Activated naive CD4-positive, alpha-beta T cell treated with anti-CD3 and anti-CD28 coated beads, Interleukin-2, amount 50 U/mL, for 72 hours (primary cell): Measurements from ENCODE around the gene LUZP2. TPM values are rescaled to one million over a fixed set of nuclear protein-coding genes. Genes with fewer than 3 reads are reported as not detected.

ENCODE experiments used
- ATAC-seq, 2 donors: fragments of 150-1000 bp; cut with Tn5 transposase; 2 replicates each; pipeline ENCODE4 v1.10.0; 2021; ENCODE audit warnings: mild to moderate bottlenecking in 2 of 2, moderate library complexity in 2 of 2
- DNase-seq, 2 donors: peaks; one replicate each; pipeline ENCODE4 v3.0.0; 2021 to 2022; ENCODE audit warnings: low spot score in 2 of 2
- H3K27ac Mint-ChIP-seq, 2 donors: one replicate each; pipeline ENCODE4 v1.8.0; 2022; ENCODE audit warnings: mild to moderate bottlenecking in 2 of 2, mixed read lengths in 2 of 2
- H3K36me3 Mint-ChIP-seq, 2 donors: one replicate each; pipeline ENCODE4 v1.8.0; 2022; ENCODE audit warnings: mixed read lengths in 2 of 2
- H3K9me3 Mint-ChIP-seq, 2 donors: one replicate each; pipeline ENCODE4 v1.8.0; 2022; ENCODE audit warnings: mixed read lengths in 2 of 2
- total RNA-seq, 2 donors: library from RNA; stranded (reverse); gene quantifications; one replicate each; pipeline ENCODE4 v1.2.3, GENCODE V29; 2022

The LUZP2 gene
- total RNA-seq, 2 donors from 2014 or later, result not detected

DNA sequence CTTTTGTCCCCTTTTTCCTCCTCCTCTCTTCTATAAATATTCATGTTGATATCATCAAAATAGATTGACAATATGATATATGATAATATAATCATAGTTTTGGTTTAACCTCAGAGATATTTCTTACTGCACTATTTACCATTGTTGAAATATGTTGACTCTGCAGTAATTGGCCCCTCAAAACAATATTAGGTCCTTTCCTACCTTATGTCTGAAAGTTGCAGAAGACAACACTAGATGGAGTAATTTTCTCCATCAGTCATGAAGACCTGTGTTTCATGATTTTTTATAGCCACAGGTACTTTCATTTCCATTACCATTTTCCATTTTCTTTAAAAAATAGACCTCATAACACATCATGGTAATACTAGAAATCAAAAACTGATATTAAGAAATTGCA, 284.4 kb downstream of the LUZP2 start:
- Mint-ChIP-seq H3K36me3 (no peaks in the 10 kb centered on the region), H3K27ac (no peak overlapping the region), H3K9me3 (peaks cover 5 to 19% of the 10 kb centered on the region in 2 donors)
- ATAC-seq (no peak), DNase-seq (no peak)

- ATAC-seq (no peak), DNase-seq (no peak)
- Mint-ChIP-seq H3K36me3 (no peaks in the 10 kb centered on the region), H3K9me3 (peaks cover 14 to 16% of the 10 kb centered on the region in 2 donors), H3K27ac (no peak overlapping the region)
Measured at GRCh38 chr11:24793479-24793878, 296.6 kb downstream of the LUZP2 start.

GRCh38 chr11:24794064-24794463, 297.2 kb downstream of the LUZP2 start:
- ATAC-seq (no peak), DNase-seq (no peak)
- Mint-ChIP-seq H3K27ac (no peak overlapping the region), H3K9me3 (peaks cover 14 to 19% of the 10 kb centered on the region in 2 donors), H3K36me3 (no peaks in the 10 kb centered on the region)

DNA sequence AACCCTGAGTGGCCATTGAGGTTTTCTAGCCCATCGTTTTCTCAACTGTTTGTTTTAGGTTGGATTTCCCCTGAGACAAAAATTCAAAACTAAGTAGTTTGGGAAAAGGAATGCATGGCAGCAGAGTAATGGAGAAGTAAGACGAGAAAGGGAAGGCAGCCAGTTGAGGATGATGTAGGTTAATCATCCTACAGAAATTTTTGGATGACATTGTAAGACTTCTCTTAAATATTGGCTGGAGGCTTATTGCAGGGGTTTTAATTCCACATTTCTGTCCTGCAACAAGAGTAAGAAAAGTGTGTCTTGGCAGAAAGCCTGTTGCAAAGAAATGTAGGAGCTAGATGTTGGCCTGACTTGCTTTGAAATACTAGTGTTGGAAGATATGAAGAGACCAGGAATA, 308.8 kb downstream of the LUZP2 start:
- H3K27ac Mint-ChIP-seq, result no peak overlapping the region
- DNase-seq, result no peak
- H3K9me3 Mint-ChIP-seq, result peaks cover 14 to 19% of the 10 kb centered on the region in 2 donors
- no peak for ATAC-seq
- peaks cover 6% of the 10 kb centered on the region in 2 donors for H3K36me3 Mint-ChIP-seq

DNA sequence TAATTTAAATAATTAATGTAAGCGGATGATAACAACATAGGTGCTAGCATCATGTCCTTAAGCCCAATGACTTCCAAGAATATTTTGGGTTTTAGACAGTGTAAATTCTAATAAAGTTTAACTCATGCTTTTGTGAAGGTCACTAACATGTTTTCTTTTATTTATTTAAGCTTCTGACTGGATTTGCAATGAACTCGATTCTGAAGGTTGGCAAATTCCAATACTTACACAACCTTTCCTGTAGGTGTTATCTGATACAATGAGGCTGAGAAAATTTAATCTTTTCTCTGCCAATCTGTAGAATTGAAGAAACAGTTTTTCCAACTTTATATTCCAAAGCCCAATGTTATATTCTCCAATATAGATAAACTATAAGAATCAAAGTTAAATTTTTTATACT, 311.3 kb downstream of the LUZP2 start:
- H3K27ac Mint-ChIP-seq, result no peak overlapping the region
- ATAC-seq, result no peak
- H3K36me3 Mint-ChIP-seq, result peaks cover 6% of the 10 kb centered on the region in 2 donors
- H3K9me3 Mint-ChIP-seq, result peaks cover 13% of the 10 kb centered on the region in 2 donors
- no peak for DNase-seq

DNA sequence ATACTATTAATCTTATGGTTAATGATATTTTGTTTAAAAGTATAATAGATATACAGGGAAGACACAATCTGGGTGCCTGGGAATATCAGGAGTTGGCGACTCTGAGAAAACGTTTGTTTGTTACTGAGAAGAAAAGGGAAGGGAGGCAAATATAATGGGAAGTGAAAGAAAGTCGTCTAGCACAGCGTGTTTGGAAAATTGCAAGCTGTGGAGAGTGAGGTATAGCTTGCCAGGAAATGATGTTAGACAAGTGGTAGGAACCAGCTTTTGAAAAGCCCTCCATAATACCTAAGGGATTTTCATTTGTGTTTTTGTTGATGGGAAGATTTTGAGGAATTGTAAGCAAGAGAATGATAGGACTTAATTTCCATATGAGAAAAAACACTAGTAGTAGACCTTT, 322.2 kb downstream of the LUZP2 start:
- H3K9me3 Mint-ChIP-seq, result peaks cover 21 to 22% of the 10 kb centered on the region in 2 donors
- no peak overlapping the region for H3K27ac Mint-ChIP-seq
- no peak for DNase-seq
- no peak for ATAC-seq
- H3K36me3 Mint-ChIP-seq, result peaks cover 0 to 5% of the 10 kb centered on the region in 2 donors

- Mint-ChIP-seq H3K36me3 (no peaks in the 10 kb centered on the region), H3K27ac (no peak overlapping the region), H3K9me3 (peaks cover 15 to 18% of the 10 kb centered on the region in 2 donors)
- ATAC-seq, result no peak
- DNase-seq, result no peak
Measured at GRCh38 chr11:24819863-24820434, 323.1 kb downstream of the LUZP2 start.

DNA sequence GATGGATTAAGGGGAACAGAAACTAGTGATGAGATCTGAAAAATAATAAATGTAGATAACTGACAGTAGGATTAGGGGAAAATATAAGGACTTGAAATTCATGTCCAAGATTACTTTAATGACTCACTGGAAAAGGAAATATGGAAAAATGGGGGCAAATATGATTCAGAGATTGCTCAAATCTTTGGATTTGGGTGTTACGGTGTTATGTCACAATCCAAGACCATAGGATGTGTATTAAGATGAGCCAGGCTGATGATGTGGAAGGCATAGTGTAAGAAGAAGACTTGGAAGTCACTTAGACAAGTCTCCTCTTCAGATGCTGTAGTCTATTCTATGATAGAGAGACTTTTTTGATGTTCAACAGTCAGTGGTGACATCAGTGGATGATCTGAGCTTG, 323.7 kb downstream of the LUZP2 start:
- DNase-seq (no peak), ATAC-seq (no peak)
- Mint-ChIP-seq H3K9me3 (peaks cover 20 to 23% of the 10 kb centered on the region in 2 donors), H3K36me3 (no peaks in the 10 kb centered on the region), H3K27ac (no peak overlapping the region)

GRCh38 chr11:24828938-24829605, 332.2 kb downstream of the LUZP2 start:
- ATAC-seq, result no peak
- Mint-ChIP-seq H3K9me3 (peaks cover 15 to 18% of the 10 kb centered on the region in 2 donors), H3K27ac (no peak overlapping the region), H3K36me3 (no peaks in the 10 kb centered on the region)
- DNase-seq, result no peak

GRCh38 chr11:24833573-24833972, 336.7 kb downstream of the LUZP2 start:
- peaks cover 8 to 10% of the 10 kb centered on the region in 2 donors for H3K9me3 Mint-ChIP-seq
- H3K36me3 Mint-ChIP-seq, result no peaks in the 10 kb centered on the region
- DNase-seq (no peak), ATAC-seq (no peak)
- H3K27ac Mint-ChIP-seq, result no peak overlapping the region

- DNase-seq, result no peak
- ATAC-seq, result no peak
- Mint-ChIP-seq H3K27ac (no peak overlapping the region), H3K36me3 (no peaks in the 10 kb centered on the region), H3K9me3 (peaks cover 0 to 4% of the 10 kb centered on the region in 2 donors)
Measured at GRCh38 chr11:24837112-24837511, 340.3 kb downstream of the LUZP2 start.

- H3K9me3 Mint-ChIP-seq, result peaks cover 11 to 13% of the 10 kb centered on the region in 2 donors
- DNase-seq (no peak), ATAC-seq (no peak)
- H3K27ac Mint-ChIP-seq, result no peak overlapping the region
- no peaks in the 10 kb centered on the region for H3K36me3 Mint-ChIP-seq
Measured at GRCh38 chr11:24842308-24842707, 345.5 kb downstream of the LUZP2 start.

DNA sequence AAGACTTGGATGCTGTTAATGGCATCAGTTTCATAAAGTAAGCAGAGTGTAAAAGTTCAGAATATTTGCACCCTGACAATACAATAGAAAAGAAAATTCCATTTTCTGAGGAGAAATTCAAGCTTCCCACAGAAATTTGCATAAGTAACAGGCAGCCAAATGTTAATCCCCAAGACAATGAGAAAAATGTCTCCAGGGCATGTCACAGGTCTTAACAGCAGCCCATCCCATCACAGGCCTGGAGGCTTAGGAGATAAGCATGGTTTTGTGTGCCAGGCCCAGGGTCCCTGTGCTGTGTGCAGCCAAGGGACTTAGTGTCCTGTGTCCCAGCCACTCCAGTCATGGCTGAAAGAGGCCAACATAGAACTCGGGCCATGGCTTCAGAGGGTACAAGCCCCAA, 347.6 kb downstream of the LUZP2 start:
- ATAC-seq (no peak), DNase-seq (no peak)
- Mint-ChIP-seq H3K27ac (no peak overlapping the region), H3K36me3 (no peaks in the 10 kb centered on the region), H3K9me3 (peaks cover 18 to 22% of the 10 kb centered on the region in 2 donors)

- DNase-seq (no peak), ATAC-seq (no peak)
- peaks cover 0 to 8% of the 10 kb centered on the region in 2 donors for H3K36me3 Mint-ChIP-seq
- H3K27ac Mint-ChIP-seq, result no peak overlapping the region
- peaks cover 29 to 44% of the 10 kb centered on the region in 2 donors for H3K9me3 Mint-ChIP-seq
Measured at GRCh38 chr11:24848857-24849256, 352.0 kb downstream of the LUZP2 start.

DNA sequence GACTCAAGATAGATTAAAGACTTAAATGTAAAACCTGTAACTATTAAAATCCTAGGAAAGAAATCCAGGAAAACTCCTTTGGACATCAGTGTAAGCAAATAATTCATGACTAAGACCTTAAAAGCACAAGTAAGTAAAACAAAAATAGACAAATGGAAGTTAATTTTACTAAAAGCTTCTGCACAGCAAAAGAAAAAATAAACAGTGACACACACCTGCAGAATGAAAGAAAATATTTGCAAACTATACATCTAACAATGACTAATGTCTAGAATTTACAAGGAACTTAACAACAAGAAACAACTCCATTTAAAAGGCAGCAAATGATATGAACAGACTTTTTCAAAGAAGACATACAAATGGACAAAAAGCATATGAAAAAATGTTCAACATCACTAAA, 359.1 kb downstream of the LUZP2 start:
- H3K27ac Mint-ChIP-seq, result no peak overlapping the region
- ATAC-seq (no peak), DNase-seq (no peak)
- H3K36me3 Mint-ChIP-seq, result peaks cover 0 to 18% of the 10 kb centered on the region in 2 donors
- H3K9me3 Mint-ChIP-seq, result peaks cover 23 to 47% of the 10 kb centered on the region in 2 donors

DNA sequence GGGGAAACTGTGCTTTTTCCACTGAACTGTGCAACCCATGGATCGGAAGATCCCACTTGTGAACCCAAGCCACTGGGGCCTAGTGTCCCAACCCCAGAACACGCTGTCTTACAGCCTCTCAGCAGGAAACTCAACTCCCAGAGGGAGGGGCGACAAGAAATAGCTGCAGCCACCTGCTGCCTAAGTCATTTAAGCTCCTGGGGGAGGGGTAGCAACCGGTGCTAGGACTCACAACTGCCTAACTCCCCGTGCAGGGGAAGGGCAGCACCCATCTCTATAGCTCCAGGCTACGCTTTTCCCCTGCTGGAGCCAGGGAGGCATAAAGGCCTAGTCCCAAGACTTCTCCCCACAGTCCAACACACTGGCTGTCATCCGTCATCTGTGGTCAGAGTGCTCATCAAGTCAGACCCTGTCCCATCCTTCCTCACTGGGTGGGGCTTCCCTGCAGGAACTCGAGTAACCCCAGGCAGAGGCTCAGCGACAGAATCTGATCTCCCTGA, 363.0 kb downstream of the LUZP2 start:
- ATAC-seq, result no peak
- Mint-ChIP-seq H3K9me3 (peaks cover 24 to 29% of the 10 kb centered on the region in 2 donors), H3K27ac (no peak overlapping the region), H3K36me3 (peaks cover 0 to 12% of the 10 kb centered on the region in 2 donors)
- no peak for DNase-seq

GRCh38 chr11:24861440-24861839, 364.6 kb downstream of the LUZP2 start:
- ATAC-seq, result no peak
- peaks cover 0 to 12% of the 10 kb centered on the region in 2 donors for H3K36me3 Mint-ChIP-seq
- peaks cover 20 to 22% of the 10 kb centered on the region in 2 donors for H3K9me3 Mint-ChIP-seq

DNA sequence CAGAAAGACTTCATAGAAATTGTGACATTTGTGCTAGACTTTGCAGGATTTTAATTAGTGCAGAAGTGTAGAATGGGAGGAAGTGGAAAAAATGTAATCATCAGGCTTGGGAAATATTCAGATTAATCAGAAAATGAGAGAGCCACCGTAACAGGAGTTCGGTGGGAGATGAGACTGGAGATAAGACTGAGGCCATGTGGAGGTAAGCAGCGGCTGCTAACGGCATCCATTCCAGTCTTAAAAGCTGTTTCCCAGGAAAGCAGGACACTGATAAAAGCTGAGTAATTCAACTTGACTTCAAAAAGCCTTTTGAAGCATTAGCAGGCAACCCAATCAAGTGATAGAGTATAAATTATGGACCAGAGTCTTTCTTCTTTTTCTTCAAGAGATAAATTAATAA, 369.9 kb downstream of the LUZP2 start:
- Mint-ChIP-seq H3K27ac (no peak overlapping the region), H3K9me3 (peaks cover 6 to 22% of the 10 kb centered on the region in 2 donors), H3K36me3 (no peaks in the 10 kb centered on the region)
- no peak for ATAC-seq
- DNase-seq, result no peak

More at GRCh38 chr11:24861440-24861839, 364.6 kb downstream of the LUZP2 start:
- DNase-seq, result no peak
- H3K27ac Mint-ChIP-seq, result no peak overlapping the region
